Body of pancreas (tissue), 4 donors: Measurements from ENCODE around the gene COPA.

ENCODE experiments used
- POLR2A ChIP-seq, 3 donors: fragments of 450-650 bp; IDR thresholded peaks; one replicate each; pipeline ENCODE4 v1.6.1; 2016; ENCODE audit warnings: antibody characterized with exemption in 3 of 3, mild to moderate bottlenecking in 2 of 3
- TF ChIP-seq, protein P1 (sequence below), 7 experiments: fragments of 450-650 bp in 4 of 7; fragments of 200-600 bp in 3 of 7; sonication (generic) in 3 of 7; IDR thresholded peaks; one replicate each; pipeline ENCODE4 v1.5.1; 2016 to 2019; ENCODE audit warnings: antibody characterized with exemption in 7 of 7

DNA sequence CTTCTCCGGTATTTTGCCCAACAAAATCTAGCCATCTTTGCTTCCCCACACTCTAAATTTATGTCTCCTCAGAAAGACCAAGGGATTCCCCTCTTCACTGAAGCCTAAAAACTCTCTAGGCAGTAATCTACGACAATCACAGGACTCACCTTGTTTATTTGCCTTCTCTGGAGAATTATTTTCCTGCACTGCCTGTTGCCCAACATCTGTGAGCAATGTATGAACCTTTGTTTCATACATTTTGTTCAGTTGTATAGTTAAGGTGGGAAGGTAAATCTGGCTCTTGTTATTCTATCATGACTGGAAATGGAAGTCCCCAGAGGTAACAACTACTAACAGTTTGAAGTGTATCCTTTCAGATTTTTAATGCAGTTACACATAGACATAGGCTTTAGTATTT lies 2.2 kb downstream of the COPA start:
- no peak for TF ChIP-seq POLR2A (IDR thresholded peaks at IDR 0.05)
- TF ChIP-seq, protein P1, sequence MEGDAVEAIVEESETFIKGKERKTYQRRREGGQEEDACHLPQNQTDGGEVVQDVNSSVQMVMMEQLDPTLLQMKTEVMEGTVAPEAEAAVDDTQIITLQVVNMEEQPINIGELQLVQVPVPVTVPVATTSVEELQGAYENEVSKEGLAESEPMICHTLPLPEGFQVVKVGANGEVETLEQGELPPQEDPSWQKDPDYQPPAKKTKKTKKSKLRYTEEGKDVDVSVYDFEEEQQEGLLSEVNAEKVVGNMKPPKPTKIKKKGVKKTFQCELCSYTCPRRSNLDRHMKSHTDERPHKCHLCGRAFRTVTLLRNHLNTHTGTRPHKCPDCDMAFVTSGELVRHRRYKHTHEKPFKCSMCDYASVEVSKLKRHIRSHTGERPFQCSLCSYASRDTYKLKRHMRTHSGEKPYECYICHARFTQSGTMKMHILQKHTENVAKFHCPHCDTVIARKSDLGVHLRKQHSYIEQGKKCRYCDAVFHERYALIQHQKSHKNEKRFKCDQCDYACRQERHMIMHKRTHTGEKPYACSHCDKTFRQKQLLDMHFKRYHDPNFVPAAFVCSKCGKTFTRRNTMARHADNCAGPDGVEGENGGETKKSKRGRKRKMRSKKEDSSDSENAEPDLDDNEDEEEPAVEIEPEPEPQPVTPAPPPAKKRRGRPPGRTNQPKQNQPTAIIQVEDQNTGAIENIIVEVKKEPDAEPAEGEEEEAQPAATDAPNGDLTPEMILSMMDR (IDR thresholded peaks at IDR 0.05): no peak
